Measurements from ENCODE around the gene OAF.

GRCh38 chr11:120203626-120204025 lies 7.2 kb upstream of the OAF start:
- no peak for TF ChIP-seq CTCF (conservative IDR thresholded peaks at IDR 0.05; ENCODE audit: low read depth, low read length)
- no peak for TF ChIP-seq EZH2 (IDR thresholded peaks at IDR 0.05; ENCODE audit: low read length, unreplicated experiment)
